ENCODE results near the gene TMEM183A. TPM values are rescaled to one million over a fixed set of nuclear protein-coding genes. Genes with fewer than 3 reads are reported as not detected.
"Not testable (repeated sequence)": the region's sequence is repeated elsewhere in the genome, so short reads cannot be mapped to it uniquely, and the experiment has no call there.

Gene TMEM183A
- polyA plus RNA-seq, 1 experiment, result 103 TPM

- no peaks in the 10 kb centered on the region for H3K36me3 ChIP-seq (ENCODE audit: control insufficient read depth, insufficient read depth, low read length)
- H3K27me3 ChIP-seq (ENCODE audit: control insufficient read depth, insufficient read depth, low read length), result peaks cover 26% of the 10 kb centered on the region
- POLR2A ChIA-PET, result no interaction called here
- TF ChIP-seq, protein P1, sequence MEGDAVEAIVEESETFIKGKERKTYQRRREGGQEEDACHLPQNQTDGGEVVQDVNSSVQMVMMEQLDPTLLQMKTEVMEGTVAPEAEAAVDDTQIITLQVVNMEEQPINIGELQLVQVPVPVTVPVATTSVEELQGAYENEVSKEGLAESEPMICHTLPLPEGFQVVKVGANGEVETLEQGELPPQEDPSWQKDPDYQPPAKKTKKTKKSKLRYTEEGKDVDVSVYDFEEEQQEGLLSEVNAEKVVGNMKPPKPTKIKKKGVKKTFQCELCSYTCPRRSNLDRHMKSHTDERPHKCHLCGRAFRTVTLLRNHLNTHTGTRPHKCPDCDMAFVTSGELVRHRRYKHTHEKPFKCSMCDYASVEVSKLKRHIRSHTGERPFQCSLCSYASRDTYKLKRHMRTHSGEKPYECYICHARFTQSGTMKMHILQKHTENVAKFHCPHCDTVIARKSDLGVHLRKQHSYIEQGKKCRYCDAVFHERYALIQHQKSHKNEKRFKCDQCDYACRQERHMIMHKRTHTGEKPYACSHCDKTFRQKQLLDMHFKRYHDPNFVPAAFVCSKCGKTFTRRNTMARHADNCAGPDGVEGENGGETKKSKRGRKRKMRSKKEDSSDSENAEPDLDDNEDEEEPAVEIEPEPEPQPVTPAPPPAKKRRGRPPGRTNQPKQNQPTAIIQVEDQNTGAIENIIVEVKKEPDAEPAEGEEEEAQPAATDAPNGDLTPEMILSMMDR (IDR thresholded peaks at IDR 0.05; ENCODE audit: insufficient read depth, low read depth, low read length), result no peak
- DNase-seq (ENCODE audit: low read depth), result no peak
- CTCF ChIA-PET, result no interaction called here
- no peak overlapping the region for H3K4me3 ChIP-seq (ENCODE audit: low read depth, low read length)
These were observed 30.5 kb upstream of the TMEM183A start for GRCh38 chr1:202976633-202977032.

DNA sequence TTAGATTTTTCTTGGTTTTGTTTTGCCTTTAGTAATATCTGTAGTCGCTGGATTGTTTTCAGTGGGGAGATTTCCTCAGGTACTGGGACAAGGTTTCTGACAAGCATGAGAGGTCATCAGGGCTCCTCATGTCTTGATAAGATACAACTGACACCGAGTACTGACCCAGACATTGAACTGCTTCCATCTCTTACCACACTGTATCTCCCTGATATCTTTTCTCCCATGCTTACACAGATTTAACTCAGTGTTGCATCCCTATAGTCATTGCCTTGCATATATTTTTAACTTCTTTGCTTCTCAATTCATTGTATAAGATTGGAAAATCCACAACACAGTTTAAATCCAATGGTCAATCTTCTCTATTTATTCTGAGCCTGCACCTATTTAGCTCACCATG is 27.7 kb upstream of the TMEM183A start:
- Histone ChIP-seq H3K4me3 (ENCODE audit: low read depth, low read length) (no peak overlapping the region), H3K36me3 (ENCODE audit: control insufficient read depth, insufficient read depth, low read length) (no peaks in the 10 kb centered on the region), H3K27me3 (ENCODE audit: control insufficient read depth, insufficient read depth, low read length) (peaks cover 23% of the 10 kb centered on the region)
- POLR2A ChIA-PET, result no interaction called here
- DNase-seq (ENCODE audit: low read depth), result no peak
- TF ChIP-seq, protein P1 (IDR thresholded peaks at IDR 0.05; ENCODE audit: insufficient read depth, low read depth, low read length), result no peak
- CTCF ChIA-PET, result interaction anchor here (1.0 to 1.6 kb wide), 3 partner anchors 11 to 21 kb away, joined by 3 to 6 read pairs (median 5); no protein-coding TSS in a partner anchor

DNA sequence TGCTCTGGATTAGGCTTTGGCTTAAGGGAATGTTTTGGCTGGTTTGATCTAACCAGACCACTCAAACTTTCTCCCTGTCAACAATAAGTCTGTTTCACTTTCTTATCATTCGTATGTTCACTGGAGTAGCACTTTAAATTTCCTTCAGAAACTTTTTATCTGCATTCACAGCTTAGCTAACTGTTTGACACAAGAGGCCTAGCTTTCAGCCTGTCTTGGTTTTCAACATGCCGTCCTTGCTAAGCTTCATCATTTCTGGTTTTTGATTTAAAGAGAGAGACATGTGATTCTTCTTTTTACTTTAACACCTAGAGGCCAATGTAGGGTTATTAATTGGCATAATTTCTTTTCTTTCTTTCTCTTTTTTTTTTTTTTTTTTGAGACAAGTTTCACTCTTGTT is 25.2 kb upstream of the TMEM183A start:
- no peak overlapping the region for H3K4me3 ChIP-seq (ENCODE audit: low read depth, low read length)
- TF ChIP-seq, protein P1 (IDR thresholded peaks at IDR 0.05; ENCODE audit: insufficient read depth, low read depth, low read length), result no peak
- peaks cover 18% of the 10 kb centered on the region for H3K27me3 ChIP-seq (ENCODE audit: control insufficient read depth, insufficient read depth, low read length)
- no peaks in the 10 kb centered on the region for H3K36me3 ChIP-seq (ENCODE audit: control insufficient read depth, insufficient read depth, low read length)
- ChIA-PET CTCF (interaction anchor here (0.9 to 1.5 kb wide), 4 partner anchors 12 to 18 kb away, joined by 3 to 5 read pairs (median 4); no protein-coding TSS in a partner anchor), POLR2A (no interaction called here)
- no peak for DNase-seq (ENCODE audit: low read depth)

- Histone ChIP-seq H3K27me3 (ENCODE audit: control insufficient read depth, insufficient read depth, low read length) (peaks cover 17% of the 10 kb centered on the region), H3K36me3 (ENCODE audit: control insufficient read depth, insufficient read depth, low read length) (no peaks in the 10 kb centered on the region), H3K4me3 (ENCODE audit: low read depth, low read length) (no peak overlapping the region)
- DNase-seq (ENCODE audit: low read depth), result no peak
- CTCF ChIA-PET, result interaction anchor here (0.7 to 1.4 kb wide), 2 partner anchors 11 to 233 kb away, joined by 3 to 4 read pairs; no protein-coding TSS in a partner anchor
- POLR2A ChIA-PET, result no interaction called here
- TF ChIP-seq, protein P1 (IDR thresholded peaks at IDR 0.05; ENCODE audit: insufficient read depth, low read depth, low read length), result no peak
These were observed 24.3 kb upstream of the TMEM183A start for GRCh38 chr1:202982715-202983430.

GRCh38 chr1:202986120-202986519 is 21.1 kb upstream of the TMEM183A start:
- CTCF ChIA-PET, result interaction anchor here (2.1 kb wide), 1 partner anchor 13 kb away, joined by 6 read pairs; no protein-coding TSS in a partner anchor

More at GRCh38 chr1:202986120-202986519, 21.1 kb upstream of the TMEM183A start:
- peaks cover 16% of the 10 kb centered on the region for H3K27me3 ChIP-seq (ENCODE audit: control insufficient read depth, insufficient read depth, low read length)
- not testable (repeated sequence) for H3K4me3 ChIP-seq (ENCODE audit: low read depth, low read length); H3K36me3 ChIP-seq (ENCODE audit: control insufficient read depth, insufficient read depth, low read length); DNase-seq (ENCODE audit: low read depth)
- POLR2A ChIA-PET, result interaction anchor here (0.6 kb wide), 1 partner anchor 295 kb away, joined by 3 read pairs; no protein-coding TSS in a partner anchor

All from BJ (cell line).